Stimulated activated CD4-positive, alpha-beta T cell treated with anti-CD3 and anti-CD28 coated beads, TNF-alpha, amount 100 ng/mL, for 4 hours (primary cell): ENCODE measurements around the gene MACO1.
"Not testable (repeated sequence)": the region's sequence is repeated elsewhere in the genome, so short reads cannot be mapped to it uniquely, and the experiment has no call there.

Experiments used
- DNase-seq, 3 experiments: peaks; one replicate each; pipeline ENCODE4 v3.0.0-alpha.2; 2020; ENCODE audit warnings: low read depth in 3 of 3

Gene MACO1

GRCh38 chr1:25456502-25456901 is 25.8 kb downstream of the MACO1 start:
- no peak for DNase-seq

- no peak for DNase-seq
Measured at GRCh38 chr1:25458541-25459298, 28.0 kb downstream of the MACO1 start.

GRCh38 chr1:25460020-25460419 is 29.3 kb downstream of the MACO1 start:
- no peak for DNase-seq

GRCh38 chr1:25460816-25461215 is 30.1 kb downstream of the MACO1 start:
- DNase-seq, result not testable (repeated sequence)

GRCh38 chr1:25461849-25462248 is 31.2 kb downstream of the MACO1 start:
- DNase-seq, result no peak

- DNase-seq, result no peak
Measured at GRCh38 chr1:25462732-25463131, 32.0 kb downstream of the MACO1 start.

- DNase-seq, result no peak
Measured at GRCh38 chr1:25467193-25467592, 36.5 kb downstream of the MACO1 start.

GRCh38 chr1:25467616-25468015 is 36.9 kb downstream of the MACO1 start:
- DNase-seq, result no peak

GRCh38 chr1:25468033-25468432 is 37.3 kb downstream of the MACO1 start:
- DNase-seq, result no peak

- no peak for DNase-seq
Measured at GRCh38 chr1:25469177-25469576, 38.5 kb downstream of the MACO1 start.

- DNase-seq, result no peak
Measured at GRCh38 chr1:25472471-25472870, 41.8 kb downstream of the MACO1 start.

GRCh38 chr1:25473653-25474225 is 43.0 kb downstream of the MACO1 start:
- no peak for DNase-seq

- DNase-seq, result no peak
Measured at GRCh38 chr1:25474439-25475047, 43.8 kb downstream of the MACO1 start.

- no peak for DNase-seq
Measured at GRCh38 chr1:25476186-25477097, 45.7 kb downstream of the MACO1 start.

- no peak for DNase-seq
Measured at GRCh38 chr1:25477448-25478034, 46.8 kb downstream of the MACO1 start.

GRCh38 chr1:25478633-25479032 is 47.9 kb downstream of the MACO1 start:
- no peak for DNase-seq

GRCh38 chr1:25481625-25482024 is 50.9 kb downstream of the MACO1 start:
- no peak for DNase-seq

- DNase-seq, result no peak
Measured at GRCh38 chr1:25482211-25482610, 51.5 kb downstream of the MACO1 start.

GRCh38 chr1:25484096-25484495 is 53.4 kb downstream of the MACO1 start:
- DNase-seq, result no peak

GRCh38 chr1:25484533-25484932 is 53.8 kb downstream of the MACO1 start:
- no peak for DNase-seq

GRCh38 chr1:25485536-25486411 is 55.1 kb downstream of the MACO1 start:
- no peak for DNase-seq
